Glomerular visceral epithelial cell (primary cell): ENCODE results near the gene SLITRK3.
A peak's percentile ranks its signal among the peaks of the same experiment; 100 is the strongest.

Experiments used
- DNase-seq: peaks from one replicate; pipeline ENCODE4 v3.0.0-alpha.2; 2016; ENCODE audit errors: extremely low spot score

The SLITRK3 gene, protein sequence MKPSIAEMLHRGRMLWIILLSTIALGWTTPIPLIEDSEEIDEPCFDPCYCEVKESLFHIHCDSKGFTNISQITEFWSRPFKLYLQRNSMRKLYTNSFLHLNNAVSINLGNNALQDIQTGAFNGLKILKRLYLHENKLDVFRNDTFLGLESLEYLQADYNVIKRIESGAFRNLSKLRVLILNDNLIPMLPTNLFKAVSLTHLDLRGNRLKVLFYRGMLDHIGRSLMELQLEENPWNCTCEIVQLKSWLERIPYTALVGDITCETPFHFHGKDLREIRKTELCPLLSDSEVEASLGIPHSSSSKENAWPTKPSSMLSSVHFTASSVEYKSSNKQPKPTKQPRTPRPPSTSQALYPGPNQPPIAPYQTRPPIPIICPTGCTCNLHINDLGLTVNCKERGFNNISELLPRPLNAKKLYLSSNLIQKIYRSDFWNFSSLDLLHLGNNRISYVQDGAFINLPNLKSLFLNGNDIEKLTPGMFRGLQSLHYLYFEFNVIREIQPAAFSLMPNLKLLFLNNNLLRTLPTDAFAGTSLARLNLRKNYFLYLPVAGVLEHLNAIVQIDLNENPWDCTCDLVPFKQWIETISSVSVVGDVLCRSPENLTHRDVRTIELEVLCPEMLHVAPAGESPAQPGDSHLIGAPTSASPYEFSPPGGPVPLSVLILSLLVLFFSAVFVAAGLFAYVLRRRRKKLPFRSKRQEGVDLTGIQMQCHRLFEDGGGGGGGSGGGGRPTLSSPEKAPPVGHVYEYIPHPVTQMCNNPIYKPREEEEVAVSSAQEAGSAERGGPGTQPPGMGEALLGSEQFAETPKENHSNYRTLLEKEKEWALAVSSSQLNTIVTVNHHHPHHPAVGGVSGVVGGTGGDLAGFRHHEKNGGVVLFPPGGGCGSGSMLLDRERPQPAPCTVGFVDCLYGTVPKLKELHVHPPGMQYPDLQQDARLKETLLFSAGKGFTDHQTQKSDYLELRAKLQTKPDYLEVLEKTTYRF

GRCh38 chr3:165195640-165196576 lies at the start of gene SLITRK3:
Gene SLITRK3, minus strand, starts transcription at chr3:165196384. Its CDS starts 5,554 bp downstream, at chr3:165190830.
- peak; percentile 15 for DNase-seq

GRCh38 chr3:165243597-165243996 lies 47.4 kb upstream of the SLITRK3 start:
- no peak for DNase-seq

- no peak for DNase-seq
Observed at GRCh38 chr3:165233501-165234195, 37.5 kb upstream of the SLITRK3 start.

- no peak for DNase-seq
Observed at GRCh38 chr3:165225604-165226003, 29.4 kb upstream of the SLITRK3 start.

DNA sequence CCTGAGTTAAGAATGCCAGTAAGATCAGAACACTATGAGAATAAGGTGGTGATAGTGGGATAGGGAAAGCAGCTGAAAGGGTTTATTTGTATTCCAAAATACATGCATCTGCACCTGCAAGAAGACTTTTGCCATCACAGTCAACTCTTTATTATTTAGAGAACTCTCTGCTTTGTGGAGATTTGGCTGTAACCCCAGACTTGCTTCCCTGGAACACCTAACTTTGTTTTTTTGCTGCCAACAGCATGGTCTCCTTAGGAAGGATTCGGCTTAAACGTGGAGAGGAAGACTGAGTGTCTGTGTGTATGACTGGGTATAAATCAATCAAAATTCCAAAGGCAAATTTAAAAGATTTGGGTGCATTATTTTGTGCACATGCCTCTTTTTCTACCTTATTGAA lies 21.6 kb upstream of the SLITRK3 start:
- no peak for DNase-seq

GRCh38 chr3:165212580-165212979 lies 16.4 kb upstream of the SLITRK3 start:
- DNase-seq = no peak

DNA sequence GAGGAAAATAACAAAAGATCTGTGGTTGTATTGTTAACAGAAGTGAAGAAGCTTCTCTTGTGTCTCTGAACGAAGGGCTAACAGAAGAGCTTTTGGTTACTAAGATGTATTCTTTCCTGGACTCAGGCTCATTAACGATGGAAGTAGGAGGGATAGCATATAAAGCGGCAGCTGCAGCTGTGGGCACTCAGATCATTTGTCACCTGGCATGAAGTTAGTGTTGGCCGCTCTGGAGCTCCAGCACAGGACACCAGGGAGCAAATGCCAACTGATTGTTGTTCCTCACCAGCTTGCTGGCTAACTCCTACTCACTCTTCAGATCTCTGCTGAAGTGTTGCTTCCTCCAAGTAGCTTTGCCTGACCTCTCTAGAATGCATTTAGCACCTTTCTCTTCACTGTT lies 15.5 kb upstream of the SLITRK3 start:
- DNase-seq = no peak

- DNase-seq = no peak
Observed at GRCh38 chr3:165210727-165211126, 14.5 kb upstream of the SLITRK3 start.

DNA sequence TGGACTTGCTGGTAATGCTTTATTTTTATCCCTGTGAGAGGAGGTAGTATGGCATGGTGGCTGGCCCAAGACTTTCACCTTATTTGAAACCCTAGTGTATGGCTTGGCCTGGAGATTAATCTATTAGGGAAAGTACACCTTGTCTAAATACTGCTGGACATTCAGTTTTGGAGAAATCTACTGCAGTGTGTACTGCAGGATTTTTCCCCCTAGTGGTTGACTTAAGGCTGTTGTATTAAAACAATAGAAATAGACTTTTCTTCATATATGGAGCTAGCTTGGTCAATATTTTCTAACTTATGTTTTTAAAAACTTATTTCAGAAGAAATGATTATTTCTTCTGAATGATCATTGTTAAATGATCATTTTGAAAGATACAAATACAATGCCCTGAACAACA lies 13.9 kb upstream of the SLITRK3 start:
- no peak for DNase-seq

DNA sequence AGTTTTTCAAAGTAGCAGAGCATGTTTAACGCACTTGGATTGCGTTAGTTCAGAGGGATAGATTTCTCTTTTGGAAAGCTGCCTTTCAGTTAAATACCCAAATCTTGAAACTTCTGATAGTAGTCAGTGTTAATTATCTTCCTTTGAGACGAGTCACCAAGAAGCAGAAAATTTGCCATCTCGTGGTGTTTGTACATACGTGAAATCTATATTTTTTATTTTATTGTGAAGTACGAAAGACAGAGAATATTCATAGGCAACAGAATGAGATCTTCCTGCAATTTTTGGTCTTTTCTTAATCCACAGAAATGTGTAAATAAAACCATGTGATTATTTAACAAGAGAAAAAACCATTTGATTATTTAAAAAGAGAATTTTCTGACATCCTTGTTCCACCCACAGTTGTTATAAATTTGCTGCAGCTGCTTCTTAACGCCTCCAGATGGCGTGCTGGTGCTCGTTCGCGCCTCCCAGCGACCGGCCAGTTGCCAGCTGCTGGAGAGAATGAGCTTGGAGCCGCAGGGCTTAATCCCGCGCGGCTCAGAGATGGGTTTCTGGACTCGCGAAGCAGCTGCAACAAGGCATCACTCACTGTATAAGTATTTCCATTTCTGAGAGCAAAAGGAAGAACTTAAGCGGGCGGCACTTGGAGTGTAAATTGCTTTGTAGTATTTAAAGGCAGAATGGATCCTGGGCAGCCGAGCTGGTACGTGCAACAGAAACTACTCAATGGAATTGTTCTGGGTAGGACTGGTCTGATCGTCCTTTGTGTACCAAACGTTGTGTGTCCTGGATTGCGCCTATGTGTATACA lies 10.5 kb upstream of the SLITRK3 start:
- peak; percentile 82 for DNase-seq

GRCh38 chr3:165204445-165204844 lies 8.3 kb upstream of the SLITRK3 start:
- no peak for DNase-seq

DNA sequence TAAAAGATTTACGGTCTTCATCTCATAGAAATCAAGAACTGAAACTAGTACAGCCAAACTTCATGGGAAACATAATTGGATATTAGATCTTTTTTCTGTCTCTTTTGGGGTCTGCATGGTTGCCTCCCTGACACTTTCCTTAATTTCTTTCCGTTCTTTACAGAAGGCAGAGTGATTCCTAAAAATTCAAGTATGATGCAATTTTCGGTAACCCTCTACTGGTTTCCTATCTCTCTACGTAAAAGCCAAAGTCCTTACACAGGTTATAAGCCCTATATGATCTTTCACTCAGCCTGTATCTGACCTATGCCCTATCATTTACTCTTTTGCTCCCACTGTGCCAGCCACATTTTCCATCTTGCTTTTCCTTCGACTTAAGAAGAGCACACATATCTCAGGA lies 6.8 kb upstream of the SLITRK3 start:
- DNase-seq = no peak

DNA sequence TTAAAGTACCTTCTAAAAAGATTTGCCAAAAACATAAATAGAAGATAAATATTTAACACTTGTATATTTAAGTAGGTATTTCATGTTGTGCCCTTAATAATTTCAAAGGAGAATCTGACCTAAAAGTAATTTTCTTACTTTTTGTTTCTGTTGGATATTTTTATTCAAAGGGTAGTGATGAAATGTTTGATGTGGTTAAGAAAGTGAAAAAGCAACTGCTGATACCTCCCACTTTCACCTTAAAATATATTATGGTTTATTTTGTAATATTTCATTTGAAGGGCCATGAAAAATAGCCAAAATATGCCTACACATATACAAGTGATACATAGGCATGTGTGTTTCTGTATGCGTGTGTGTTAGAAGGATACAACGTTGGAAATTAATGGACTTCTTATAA lies 5.8 kb upstream of the SLITRK3 start:
- DNase-seq = no peak

DNA sequence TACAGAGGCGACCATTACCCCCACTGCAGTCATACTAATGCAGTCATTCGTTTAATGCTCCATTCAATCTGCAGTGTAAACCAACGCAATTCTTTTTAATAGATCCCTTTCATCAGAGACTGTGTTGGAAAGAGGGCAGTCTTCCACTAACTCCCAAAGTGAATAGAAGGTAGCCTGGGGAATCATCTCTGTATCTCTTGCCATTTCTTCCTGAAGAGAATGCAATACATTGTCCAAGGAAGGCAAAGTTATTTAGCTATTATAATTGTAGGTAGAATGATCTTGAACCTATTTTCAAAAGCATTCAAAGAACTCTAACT lies 1.3 kb upstream of the SLITRK3 start:
- DNase-seq = no peak

DNA sequence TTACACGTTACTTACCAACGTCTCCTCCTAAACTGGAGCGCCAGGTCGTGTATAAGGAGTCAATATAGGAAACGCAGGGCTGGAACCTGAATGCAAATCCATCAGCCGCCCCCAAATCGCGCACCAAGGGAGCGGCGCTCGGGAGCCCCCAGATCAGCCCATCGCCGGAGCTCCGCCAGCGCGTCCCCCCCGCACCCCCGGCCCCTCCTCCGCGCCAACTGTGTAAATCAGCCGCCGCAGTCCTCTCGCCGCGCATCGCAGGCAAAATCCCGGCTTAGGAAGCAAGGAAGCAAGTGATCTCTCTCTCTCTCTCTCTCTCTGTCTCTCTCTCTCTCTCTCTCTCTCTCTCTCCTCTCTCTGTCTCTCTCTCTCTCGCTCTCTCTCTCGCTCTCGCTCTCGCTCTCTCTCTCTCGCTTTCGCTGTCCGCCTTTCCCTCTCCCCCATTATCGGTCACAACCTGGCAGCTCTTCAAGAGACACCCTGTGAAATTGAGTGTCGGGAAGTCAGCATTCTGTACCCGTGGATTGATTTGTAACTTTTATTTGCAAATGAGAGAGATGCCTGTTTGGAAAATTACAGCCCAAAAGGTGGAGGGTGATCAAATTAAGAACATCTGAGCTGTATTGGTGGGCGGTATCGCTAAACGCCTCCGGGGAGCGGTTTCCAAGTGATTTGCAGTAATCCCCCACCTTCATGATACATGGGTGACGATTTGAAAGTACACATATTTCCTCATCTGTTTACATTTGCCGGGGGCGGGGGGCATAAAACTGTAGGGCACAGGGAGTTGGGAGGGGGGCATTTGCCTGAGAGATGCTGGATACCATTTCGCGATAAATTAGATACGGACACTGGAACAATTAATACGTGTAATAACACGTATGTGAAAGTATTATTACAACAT lies 645 bp upstream of the SLITRK3 start:
- peak; percentile 27 for DNase-seq

DNA sequence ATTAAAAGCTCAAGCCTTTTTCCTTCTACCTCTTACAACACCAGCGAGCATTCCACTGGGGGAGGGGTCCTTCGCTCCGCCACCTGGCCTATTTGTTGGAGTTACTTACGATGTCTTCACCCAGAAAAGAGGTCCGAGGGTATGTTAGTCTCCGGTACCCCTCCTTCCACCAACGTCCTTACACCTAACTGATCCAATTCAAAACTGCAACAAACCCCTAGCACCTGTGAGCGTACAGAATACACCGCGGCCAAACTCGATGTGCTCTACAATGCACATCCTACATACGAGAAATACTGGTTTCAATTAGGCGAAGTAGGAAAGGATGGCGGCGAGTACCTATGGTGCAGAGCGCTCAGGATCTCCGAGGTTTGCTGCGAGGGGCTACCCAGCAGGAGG lies 944 bp downstream of the SLITRK3 start:
- no peak for DNase-seq

GRCh38 chr3:165194511-165195240 lies 1.5 kb downstream of the SLITRK3 start:
- no peak for DNase-seq
